A549 (cell line): Measurements from ENCODE around the gene EIF4E2. TPM values are rescaled to one million over a fixed set of nuclear protein-coding genes. Genes with fewer than 3 reads are reported as not detected.

Experiments
- ATAC-seq, 2 experiments: fragments of 200-7000 bp in 1 of 2; fragments of >200 bp in 1 of 2; cut with Nextera tagmentation in 1 of 2; cut with Tn5 transposase in 1 of 2; 3 replicates each; pipeline versions ENCODE4 v1.8.0 to v1.9.1; 2018 to 2020; ENCODE audit warnings: mild to moderate bottlenecking in 1 of 2, moderate library complexity in 1 of 2
- CTCF ChIA-PET: fragments of 300-600 bp; sonication (Branson Sonifier 250); formaldehyde crosslinking; extraction: SDS; loops from one replicate; lab custom pipeline; 2021; ENCODE audit warnings: antibody characterized with exemption, inconsistent platforms; lab: Yijun Ruan, JAX
- POLR2A ChIA-PET: fragments of 350-600 bp; formaldehyde crosslinking; extraction: SDS; loops from one replicate; lab custom pipeline; 2021; ENCODE audit warnings: antibody characterized with exemption, inconsistent platforms; lab: Yijun Ruan, JAX
- DNase-seq, 2 experiments: peaks; one replicate each; pipeline versions ENCODE4 v3.0.0 to v3.0.0-alpha.2; 2011 to 2016; ENCODE audit warnings: low read depth in 1 of 2, low spot score in 1 of 2
- FAIRE-seq: peaks from 2 replicates; lab custom pipeline; 2011; peaks lifted over from hg19 to GRCh38; lab: Jason Lieb, UNC
- H3K27ac ChIP-seq, 2 experiments: fragments of >200 bp; sonication (Bioruptor Twin); formaldehyde crosslinking; 3 replicates each; pipeline ENCODE4 v1.5.1; 2016 to 2017
- H3K4me1 ChIP-seq: fragments of >200 bp; sonication (Bioruptor Twin); formaldehyde crosslinking; 3 replicates; pipeline ENCODE4 v1.6.1; 2016
- H3K4me2 ChIP-seq: fragments of >200 bp; sonication (Bioruptor Twin); formaldehyde crosslinking; 3 replicates; pipeline ENCODE4 v1.6.1; 2016
- H3K4me3 ChIP-seq: fragments of >200 bp; sonication (Bioruptor Twin); formaldehyde crosslinking; 3 replicates; pipeline ENCODE4 v1.5.1; 2016
- H3K9me3 ChIP-seq: fragments of >200 bp; sonication (Bioruptor Twin); formaldehyde crosslinking; 3 replicates; pipeline ENCODE4 v1.6.1; 2016
- BHLHE40 ChIP-seq: IDR thresholded peaks from 2 replicates; pipeline ENCODE4 v1.6.1; 2012; ENCODE audit warnings: low read depth, low read length, inconsistent platforms
- E2F6 ChIP-seq: IDR thresholded peaks from 2 replicates; pipeline ENCODE4 v1.6.1; 2012; ENCODE audit warnings: low read depth, borderline replicate concordance
- FOSB ChIP-seq: fragments of 250-450 bp; sonication (Bioruptor Pico); IDR thresholded peaks from 2 replicates; pipeline ENCODE4 v1.5.0; 2020; ENCODE audit warnings: mild to moderate bottlenecking, moderate library complexity
- FOXS1 ChIP-seq: fragments of 250-450 bp; sonication (Bioruptor Pico); IDR thresholded peaks from 2 replicates; pipeline ENCODE4 v1.5.0; 2020; ENCODE audit warnings: mild to moderate bottlenecking, moderate library complexity
- HOXA7 ChIP-seq: fragments of 250-450 bp; sonication (Bioruptor Pico); IDR thresholded peaks from 2 replicates; pipeline ENCODE4 v1.5.0; 2020; ENCODE audit warnings: mild to moderate bottlenecking, moderate library complexity
- JUN ChIP-seq, 2 experiments: fragments of >200 bp; sonication (Bioruptor Twin); formaldehyde crosslinking; IDR thresholded peaks; 2 replicates in 1 of 2; 3 replicates in 1 of 2; pipeline ENCODE4 v1.6.1; 2016 to 2017
- KDM1A ChIP-seq: fragments of 200-600 bp; sonication (generic); IDR thresholded peaks from 2 replicates; pipeline ENCODE4 v1.6.1; 2016; ENCODE audit warnings: low read depth, mild to moderate bottlenecking
- MAX ChIP-seq: IDR thresholded peaks from 2 replicates; pipeline ENCODE4 v1.6.1; 2012
- POLR2AphosphoS2 ChIP-seq: conservative IDR thresholded peaks from 2 replicates; pipeline ENCODE4 v1.6.1; 2012; ENCODE audit warnings: low read length, improper control_type of control experiment, inconsistent platforms
- RAD21 ChIP-seq, 2 experiments: fragments of >200 bp in 1 of 2; sonication (Bioruptor Twin) in 1 of 2; formaldehyde crosslinking in 1 of 2; IDR thresholded peaks in 1 of 2; conservative IDR thresholded peaks in 1 of 2; 2 replicates in 1 of 2; 3 replicates in 1 of 2; pipeline ENCODE4 v1.6.1; 2012 to 2018; ENCODE audit warnings: inconsistent platforms in 1 of 2
- RNF2 ChIP-seq: fragments of 200-600 bp; sonication (generic); IDR thresholded peaks from 2 replicates; pipeline ENCODE4 v1.6.1; 2016; ENCODE audit warnings: low read depth, mild to moderate bottlenecking, antibody characterized with exemption, moderate library complexity, borderline replicate concordance
- SMC3 ChIP-seq: fragments of >200 bp; sonication (Bioruptor Twin); formaldehyde crosslinking; IDR thresholded peaks from 3 replicates; pipeline ENCODE4 v1.6.1; 2018; ENCODE audit warnings: inconsistent platforms
- WGBS: methylation state at CpG from one replicate; pipeline ENCODE4 v1.1.6; 2017; ENCODE audit errors: missing lambda C conversion rate; 5-methylcytosine and 5-hydroxymethylcytosine counted together
- polyA plus RNA-seq, 4 experiments: library from polyadenylated mRNA; depleted of rRNA in 3 of 4; stranded (reverse); fragments of >200 nt; fragmentation: RNase III in 1 of 4; extraction: RNeasy Plus Mini Kit Qiagen cat#74134 plus additional on column Dnase treatment in 1 of 4; gene quantifications; 2 replicates in 3 of 4; 3 replicates in 1 of 4; pipeline ENCODE4 v1.2.3, GENCODE V29; 2011 to 2017
- TF ChIP-seq, protein P1 (sequence below): fragments of 250-450 bp; sonication (Bioruptor Pico); IDR thresholded peaks from 2 replicates; pipeline ENCODE4 v1.5.0; 2021; ENCODE audit warnings: mild to moderate bottlenecking, moderate library complexity, borderline replicate concordance
- TF ChIP-seq, protein P2 (sequence below): fragments of 150-350 bp; IDR thresholded peaks from 2 replicates; pipeline ENCODE4 v1.6.1; 2014; ENCODE audit warnings: low read depth, mild to moderate bottlenecking, low read length
- TF ChIP-seq, protein P3 (sequence below): fragments of >200 bp; sonication (Bioruptor Twin); formaldehyde crosslinking; IDR thresholded peaks from 3 replicates; pipeline ENCODE4 v1.5.1; 2016

EIF4E2 gene
- polyA plus RNA-seq, 2 of the 4 experiments (the other 2 are of a cell fraction), result 49.1 to 177 TPM

DNA sequence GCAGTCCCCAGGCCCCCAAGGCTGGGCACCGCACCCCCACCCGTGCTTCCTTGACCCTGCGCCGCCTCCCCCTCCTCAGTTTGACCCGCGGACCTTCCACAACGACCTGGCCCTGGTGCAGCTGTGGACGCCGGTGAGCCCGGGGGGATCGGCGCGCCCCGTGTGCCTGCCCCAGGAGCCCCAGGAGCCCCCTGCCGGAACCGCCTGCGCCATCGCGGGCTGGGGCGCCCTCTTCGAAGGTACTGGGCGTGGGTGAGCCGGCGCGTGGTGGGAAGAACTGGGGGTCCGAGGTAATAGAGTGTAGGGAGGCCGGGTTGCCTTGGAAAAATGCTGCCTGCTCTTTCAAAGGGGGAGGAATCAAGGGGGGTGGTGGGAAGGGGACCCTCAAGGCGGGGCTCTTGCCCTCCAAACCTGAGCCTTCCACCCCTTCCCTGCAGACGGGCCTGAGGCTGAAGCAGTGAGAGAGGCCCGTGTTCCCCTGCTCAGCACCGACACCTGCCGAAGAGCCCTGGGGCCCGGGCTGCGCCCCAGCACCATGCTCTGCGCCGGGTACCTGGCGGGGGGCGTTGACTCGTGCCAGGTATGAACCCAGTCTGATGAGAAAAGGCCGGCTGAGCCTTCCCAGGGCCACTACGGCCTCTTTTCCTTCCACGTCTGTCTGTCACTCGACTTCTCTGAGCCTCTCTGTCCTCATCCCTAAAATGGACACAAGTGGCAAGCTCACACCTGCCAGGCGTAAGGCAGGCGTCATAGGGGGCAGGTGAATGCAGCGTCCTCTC lies 27.7 kb upstream of the EIF4E2 start (continued):
- TF ChIP-seq, protein P1, sequence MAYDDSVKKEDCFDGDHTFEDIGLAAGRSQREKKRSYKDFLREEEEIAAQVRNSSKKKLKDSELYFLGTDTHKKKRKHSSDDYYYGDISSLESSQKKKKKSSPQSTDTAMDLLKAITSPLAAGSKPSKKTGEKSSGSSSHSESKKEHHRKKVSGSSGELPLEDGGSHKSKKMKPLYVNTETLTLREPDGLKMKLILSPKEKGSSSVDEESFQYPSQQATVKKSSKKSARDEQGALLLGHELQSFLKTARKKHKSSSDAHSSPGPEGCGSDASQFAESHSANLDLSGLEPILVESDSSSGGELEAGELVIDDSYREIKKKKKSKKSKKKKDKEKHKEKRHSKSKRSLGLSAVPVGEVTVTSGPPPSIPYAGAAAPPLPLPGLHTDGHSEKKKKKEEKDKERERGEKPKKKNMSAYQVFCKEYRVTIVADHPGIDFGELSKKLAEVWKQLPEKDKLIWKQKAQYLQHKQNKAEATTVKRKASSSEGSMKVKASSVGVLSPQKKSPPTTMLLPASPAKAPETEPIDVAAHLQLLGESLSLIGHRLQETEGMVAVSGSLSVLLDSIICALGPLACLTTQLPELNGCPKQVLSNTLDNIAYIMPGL (CRISPR knock-in tag), result no peak
- no peak for TF ChIP-seq FOXS1 (CRISPR knock-in tag)
- TF ChIP-seq JUN (IDR thresholded peaks at IDR 0.05), result no peak
- no peak for TF ChIP-seq RAD21 (conservative IDR thresholded peaks at IDR 0.05 in 1 of 2, IDR thresholded peaks at IDR 0.05 in 1 of 2)

- Histone ChIP-seq H3K4me1 (peaks cover 17% of the 10 kb centered on the region; the same call in 1 of the 3 replicates), H3K9me3 (no peaks in the 10 kb centered on the region)
- DNase-seq, result peak; percentile 28 to 46
- ATAC-seq, result peak; percentile 10 to 37; a peak in 5 of 6 replicates
- no peak for FAIRE-seq
- CTCF ChIA-PET, result interaction anchor here (0.5 to 8.2 kb wide), 32 partner anchors 8 to 1727 kb away, joined by 3 to 107 read pairs (median 4); no protein-coding TSS in a partner anchor
- TF ChIP-seq, protein P2, sequence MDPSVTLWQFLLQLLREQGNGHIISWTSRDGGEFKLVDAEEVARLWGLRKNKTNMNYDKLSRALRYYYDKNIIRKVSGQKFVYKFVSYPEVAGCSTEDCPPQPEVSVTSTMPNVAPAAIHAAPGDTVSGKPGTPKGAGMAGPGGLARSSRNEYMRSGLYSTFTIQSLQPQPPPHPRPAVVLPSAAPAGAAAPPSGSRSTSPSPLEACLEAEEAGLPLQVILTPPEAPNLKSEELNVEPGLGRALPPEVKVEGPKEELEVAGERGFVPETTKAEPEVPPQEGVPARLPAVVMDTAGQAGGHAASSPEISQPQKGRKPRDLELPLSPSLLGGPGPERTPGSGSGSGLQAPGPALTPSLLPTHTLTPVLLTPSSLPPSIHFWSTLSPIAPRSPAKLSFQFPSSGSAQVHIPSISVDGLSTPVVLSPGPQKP, result no peak
- TF ChIP-seq HOXA7, result no peak
- no peak for TF ChIP-seq RNF2
- peak; percentile 46; the same call in 1 of the 2 replicates for TF ChIP-seq KDM1A
- no peak for TF ChIP-seq BHLHE40
- TF ChIP-seq, all 56 proteins: peak for 1
- 8% methylated on average over 8 of the region's 16 CpGs for whole genome bisulfite sequencing
- POLR2A ChIA-PET, result interaction anchor here (0.6 to 2.6 kb wide), 2 partner anchors 27 to 71 kb away, joined by 3 to 13 read pairs; partner anchors contain the start of genes EIF4E2 and TIGD1
- Histone ChIP-seq H3K27ac (peak overlapping the region in 1 of 2 experiments; percentile 87; a peak in 3 of 6 replicates), H3K4me3 (peak overlapping the region; percentile 45), H3K4me2 (peak overlapping the region; percentile 93)
Measured at GRCh38 chr2:232523402-232523681, 27.1 kb upstream of the EIF4E2 start.

- TF ChIP-seq E2F6 (peak; percentile 20; the same call in 1 of the 2 replicates), POLR2AphosphoS2 (no peak), SMC3 (peak; percentile 23; the same call in 1 of the 3 replicates), FOSB (CRISPR knock-in tag) (no peak), MAX (peak; percentile 47; the same call in 1 of the 2 replicates), RAD21 (conservative IDR thresholded peaks at IDR 0.05 in 1 of 2, IDR thresholded peaks at IDR 0.05 in 1 of 2) (peak in 1 of 2 experiments; percentile 27; a peak in 1 of 5 replicates)
- TF ChIP-seq, protein P3, sequence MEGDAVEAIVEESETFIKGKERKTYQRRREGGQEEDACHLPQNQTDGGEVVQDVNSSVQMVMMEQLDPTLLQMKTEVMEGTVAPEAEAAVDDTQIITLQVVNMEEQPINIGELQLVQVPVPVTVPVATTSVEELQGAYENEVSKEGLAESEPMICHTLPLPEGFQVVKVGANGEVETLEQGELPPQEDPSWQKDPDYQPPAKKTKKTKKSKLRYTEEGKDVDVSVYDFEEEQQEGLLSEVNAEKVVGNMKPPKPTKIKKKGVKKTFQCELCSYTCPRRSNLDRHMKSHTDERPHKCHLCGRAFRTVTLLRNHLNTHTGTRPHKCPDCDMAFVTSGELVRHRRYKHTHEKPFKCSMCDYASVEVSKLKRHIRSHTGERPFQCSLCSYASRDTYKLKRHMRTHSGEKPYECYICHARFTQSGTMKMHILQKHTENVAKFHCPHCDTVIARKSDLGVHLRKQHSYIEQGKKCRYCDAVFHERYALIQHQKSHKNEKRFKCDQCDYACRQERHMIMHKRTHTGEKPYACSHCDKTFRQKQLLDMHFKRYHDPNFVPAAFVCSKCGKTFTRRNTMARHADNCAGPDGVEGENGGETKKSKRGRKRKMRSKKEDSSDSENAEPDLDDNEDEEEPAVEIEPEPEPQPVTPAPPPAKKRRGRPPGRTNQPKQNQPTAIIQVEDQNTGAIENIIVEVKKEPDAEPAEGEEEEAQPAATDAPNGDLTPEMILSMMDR, result peak; percentile 58
- no peaks in the 10 kb centered on the region for H3K9me3 ChIP-seq
- WGBS, result under 1% methylated on average over 13 of the region's 75 CpGs
- peak overlapping the region; percentile 93 for H3K4me2 ChIP-seq
- H3K27ac ChIP-seq, result peak overlapping the region; percentile 49 to 87; a peak in 5 of 6 replicates
- ATAC-seq (peak; percentile 69 to 82), FAIRE-seq (no peak), DNase-seq (peak; percentile 78 to 88)
- ChIA-PET POLR2A (interaction anchor here (0.6 to 2.6 kb wide), 3 partner anchors 27 to 623 kb away, joined by 3 to 13 read pairs (median 3); partner anchors contain the start of genes EIF4E2 and TIGD1), CTCF (interaction anchor here (0.5 to 8.2 kb wide), 35 partner anchors 8 to 1728 kb away, joined by 3 to 107 read pairs (median 4); no protein-coding TSS in a partner anchor)
- H3K4me1 ChIP-seq, result peaks cover 17% of the 10 kb centered on the region; the same call in 1 of the 3 replicates
- peak overlapping the region; percentile 45 for H3K4me3 ChIP-seq
Measured at GRCh38 chr2:232523682-232524597, 26.5 kb upstream of the EIF4E2 start.
